Nephron (organoid): ENCODE results near the gene AOX1.
"Not testable (repeated sequence)": the region's sequence is repeated elsewhere in the genome, so short reads cannot be mapped to it uniquely, and the experiment has no call there.

Experiments
- H3K27ac Mint-ChIP-seq, 3 experiments: 2 replicates each; pipeline ENCODE4 v1.8.0; 2020; ENCODE audit warnings: mixed read lengths in 3 of 3, mild to moderate bottlenecking in 2 of 3, moderate library complexity in 1 of 3
- H3K27me3 Mint-ChIP-seq: 2 replicates; pipeline ENCODE4 v1.8.0; 2021; ENCODE audit warnings: low read depth, mild to moderate bottlenecking, moderate library complexity, mixed read lengths
- H3K36me3 Mint-ChIP-seq: 2 replicates; pipeline ENCODE4 v1.8.0; 2020; ENCODE audit warnings: low read depth, mixed read lengths
- H3K4me1 Mint-ChIP-seq: 2 replicates; pipeline ENCODE4 v1.8.0; 2020; ENCODE audit warnings: mixed read lengths
- H3K4me3 Mint-ChIP-seq, 3 experiments: 2 replicates each; pipeline ENCODE4 v1.8.0; 2020; ENCODE audit warnings: mild to moderate bottlenecking in 3 of 3, mixed read lengths in 3 of 3, moderate library complexity in 2 of 3
- H3K9me3 Mint-ChIP-seq: 2 replicates; pipeline ENCODE4 v1.8.0; 2020; ENCODE audit warnings: mixed read lengths
- TF ChIP-seq, protein P1 (sequence below), 3 experiments: fragments of 200-600 bp; sonication (generic); IDR thresholded peaks; one replicate each; pipeline ENCODE4 v1.5.0; 2021; ENCODE audit warnings: antibody characterized with exemption in 3 of 3; ENCODE audit not compliant: unreplicated experiment in 3 of 3

Gene AOX1

DNA sequence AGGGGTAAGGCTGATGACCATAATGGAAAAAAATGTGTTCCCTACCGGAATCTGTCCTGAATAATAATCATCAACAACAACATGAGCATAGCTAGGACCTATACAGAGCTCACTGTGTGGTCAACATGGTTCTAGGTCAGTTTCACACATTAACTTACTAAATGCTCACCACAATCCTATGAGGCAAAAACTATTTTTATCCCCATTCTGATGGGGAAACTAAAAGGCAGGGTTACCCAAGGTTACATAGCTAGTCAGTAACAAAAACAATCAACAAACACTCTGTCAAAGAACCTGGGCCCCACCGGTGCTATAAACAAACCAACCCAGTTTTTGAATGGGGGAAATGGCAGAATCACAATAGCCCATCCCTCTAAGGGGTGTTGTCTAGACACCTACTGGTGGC, 40.1 kb downstream of the AOX1 start:
- H3K9me3 Mint-ChIP-seq: no peaks in the 10 kb centered on the region
- TF ChIP-seq, protein P1, sequence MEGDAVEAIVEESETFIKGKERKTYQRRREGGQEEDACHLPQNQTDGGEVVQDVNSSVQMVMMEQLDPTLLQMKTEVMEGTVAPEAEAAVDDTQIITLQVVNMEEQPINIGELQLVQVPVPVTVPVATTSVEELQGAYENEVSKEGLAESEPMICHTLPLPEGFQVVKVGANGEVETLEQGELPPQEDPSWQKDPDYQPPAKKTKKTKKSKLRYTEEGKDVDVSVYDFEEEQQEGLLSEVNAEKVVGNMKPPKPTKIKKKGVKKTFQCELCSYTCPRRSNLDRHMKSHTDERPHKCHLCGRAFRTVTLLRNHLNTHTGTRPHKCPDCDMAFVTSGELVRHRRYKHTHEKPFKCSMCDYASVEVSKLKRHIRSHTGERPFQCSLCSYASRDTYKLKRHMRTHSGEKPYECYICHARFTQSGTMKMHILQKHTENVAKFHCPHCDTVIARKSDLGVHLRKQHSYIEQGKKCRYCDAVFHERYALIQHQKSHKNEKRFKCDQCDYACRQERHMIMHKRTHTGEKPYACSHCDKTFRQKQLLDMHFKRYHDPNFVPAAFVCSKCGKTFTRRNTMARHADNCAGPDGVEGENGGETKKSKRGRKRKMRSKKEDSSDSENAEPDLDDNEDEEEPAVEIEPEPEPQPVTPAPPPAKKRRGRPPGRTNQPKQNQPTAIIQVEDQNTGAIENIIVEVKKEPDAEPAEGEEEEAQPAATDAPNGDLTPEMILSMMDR (IDR thresholded peaks at IDR 0.05; ENCODE audit: unreplicated experiment in 3 of 3): no peak
- H3K4me3 Mint-ChIP-seq: no peak overlapping the region
- no peak overlapping the region for H3K27ac Mint-ChIP-seq
- no peaks in the 10 kb centered on the region for H3K36me3 Mint-ChIP-seq
- H3K27me3 Mint-ChIP-seq: peaks cover 13% of the 10 kb centered on the region
- H3K4me1 Mint-ChIP-seq: no peaks in the 10 kb centered on the region

DNA sequence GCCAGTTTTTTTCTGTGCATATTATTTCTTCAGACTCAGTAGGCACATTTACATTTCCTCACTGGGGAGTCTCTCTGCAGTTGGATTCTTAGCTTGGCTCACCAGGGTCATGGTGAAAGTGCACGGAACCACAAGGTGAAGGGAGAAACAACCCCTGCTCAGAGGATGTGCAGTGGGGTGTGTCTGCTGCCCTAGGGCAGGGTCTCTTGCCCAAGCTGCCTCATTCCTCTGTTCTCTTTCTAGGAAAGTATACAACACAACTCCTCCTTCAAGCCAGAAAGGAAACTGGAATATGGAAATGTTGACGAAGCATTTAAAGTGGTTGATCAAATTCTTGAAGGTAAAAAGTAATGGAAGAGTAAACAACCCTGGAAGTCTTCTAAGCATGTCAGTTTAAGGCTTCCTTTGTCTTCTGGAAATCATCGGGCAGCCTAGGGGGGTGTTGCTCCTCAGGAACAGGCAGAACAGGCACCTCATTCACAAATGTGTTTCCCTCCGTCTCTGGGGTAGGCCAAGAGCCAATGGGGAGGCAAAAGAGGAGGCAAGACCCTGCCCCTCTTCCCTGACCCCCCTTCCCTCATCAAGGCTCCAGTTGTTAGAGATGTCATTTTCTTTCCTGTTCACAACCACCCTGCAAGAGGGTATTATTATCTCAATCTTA, 41.4 kb downstream of the AOX1 start:
- Mint-ChIP-seq H3K4me3 (no peak overlapping the region), H3K9me3 (no peaks in the 10 kb centered on the region), H3K27ac (no peak overlapping the region), H3K4me1 (no peaks in the 10 kb centered on the region), H3K27me3 (peaks cover 13% of the 10 kb centered on the region), H3K36me3 (no peaks in the 10 kb centered on the region)
- TF ChIP-seq, protein P1 (IDR thresholded peaks at IDR 0.05; ENCODE audit: unreplicated experiment in 3 of 3): no peak

DNA sequence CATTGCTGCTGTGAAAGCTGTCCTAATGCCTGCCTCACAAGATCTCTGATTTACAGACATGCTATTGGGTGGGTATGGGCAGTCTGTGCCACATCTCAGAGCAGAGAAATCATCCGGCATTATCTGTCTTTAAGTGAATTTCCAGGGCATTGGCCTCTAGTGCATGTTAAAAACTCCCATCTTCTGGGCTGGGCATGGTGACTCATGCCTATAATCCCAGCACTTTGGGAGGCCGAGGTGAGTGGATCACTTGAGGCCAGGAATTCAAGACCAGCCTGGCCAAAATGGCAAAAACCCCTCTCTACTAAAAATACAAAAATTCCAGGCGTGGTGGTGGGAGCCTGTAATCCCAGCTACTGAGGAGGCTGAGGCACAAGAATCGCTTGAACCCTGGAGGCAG, 42.6 kb downstream of the AOX1 start:
- not testable (repeated sequence) for H3K36me3 Mint-ChIP-seq, H3K27ac Mint-ChIP-seq, H3K9me3 Mint-ChIP-seq, H3K4me3 Mint-ChIP-seq, H3K4me1 Mint-ChIP-seq
- peaks cover 13% of the 10 kb centered on the region for H3K27me3 Mint-ChIP-seq

DNA sequence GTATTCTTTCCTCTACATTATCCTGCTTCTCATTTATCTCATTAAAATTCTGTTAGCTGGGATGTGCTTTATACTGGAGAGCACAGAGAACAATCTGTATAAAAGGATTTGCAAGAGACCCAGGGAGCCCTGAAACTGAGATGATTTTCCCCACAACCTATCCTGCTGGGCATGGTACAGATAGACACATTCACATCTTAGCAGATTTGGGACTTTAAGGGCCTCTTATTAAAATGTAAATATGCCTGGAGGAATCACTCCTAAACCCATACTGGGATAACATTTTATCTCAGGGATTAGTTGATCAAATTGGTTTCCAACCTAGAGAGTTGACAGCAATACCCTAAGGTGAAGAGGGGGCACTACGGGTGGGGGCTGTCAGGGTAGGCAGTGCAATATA, 45.5 kb downstream of the AOX1 start:
- Mint-ChIP-seq H3K27ac (no peak overlapping the region), H3K27me3 (peaks cover 17% of the 10 kb centered on the region), H3K9me3 (no peaks in the 10 kb centered on the region), H3K4me3 (no peak overlapping the region), H3K36me3 (no peaks in the 10 kb centered on the region), H3K4me1 (no peaks in the 10 kb centered on the region)
- TF ChIP-seq, protein P1 (IDR thresholded peaks at IDR 0.05; ENCODE audit: unreplicated experiment in 3 of 3): no peak

DNA sequence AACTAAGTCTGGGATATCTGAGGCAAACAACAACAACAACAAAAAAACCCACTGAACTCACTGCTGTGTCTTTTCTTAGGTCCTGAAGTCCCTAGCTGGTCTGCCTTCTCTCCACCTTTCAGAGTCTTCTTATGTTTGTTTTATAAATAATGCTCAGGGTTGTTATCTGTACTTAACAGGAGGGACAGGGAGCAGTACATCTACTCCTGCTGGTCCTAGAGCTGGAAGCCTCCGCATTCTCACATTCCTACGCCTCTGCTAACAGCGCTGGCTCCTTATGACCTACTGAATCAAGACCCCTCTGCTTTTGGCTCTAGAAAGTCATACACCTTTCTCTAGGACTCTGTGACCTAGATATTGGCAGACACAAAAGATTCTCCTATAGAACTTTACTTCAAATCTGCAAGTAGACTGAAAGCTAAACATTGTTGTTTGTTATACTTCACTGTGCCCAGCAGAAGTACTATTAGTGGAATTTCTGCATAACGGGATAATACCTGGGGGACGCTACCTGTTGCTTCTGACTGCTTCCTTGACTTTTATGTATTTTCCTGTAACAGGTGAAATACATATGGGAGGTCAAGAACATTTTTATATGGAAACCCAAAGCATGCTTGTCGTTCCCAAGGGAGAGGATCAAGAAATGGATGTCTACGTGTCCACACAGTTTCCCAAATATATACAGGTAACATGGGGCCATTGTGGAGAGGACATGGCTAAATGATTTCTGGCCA, 48.6 kb downstream of the AOX1 start:
- TF ChIP-seq, protein P1 (IDR thresholded peaks at IDR 0.05; ENCODE audit: unreplicated experiment in 3 of 3): no peak
- Mint-ChIP-seq H3K27me3 (peaks cover 10% of the 10 kb centered on the region), H3K4me1 (no peaks in the 10 kb centered on the region), H3K36me3 (no peaks in the 10 kb centered on the region), H3K27ac (no peak overlapping the region), H3K9me3 (no peaks in the 10 kb centered on the region), H3K4me3 (no peak overlapping the region)

DNA sequence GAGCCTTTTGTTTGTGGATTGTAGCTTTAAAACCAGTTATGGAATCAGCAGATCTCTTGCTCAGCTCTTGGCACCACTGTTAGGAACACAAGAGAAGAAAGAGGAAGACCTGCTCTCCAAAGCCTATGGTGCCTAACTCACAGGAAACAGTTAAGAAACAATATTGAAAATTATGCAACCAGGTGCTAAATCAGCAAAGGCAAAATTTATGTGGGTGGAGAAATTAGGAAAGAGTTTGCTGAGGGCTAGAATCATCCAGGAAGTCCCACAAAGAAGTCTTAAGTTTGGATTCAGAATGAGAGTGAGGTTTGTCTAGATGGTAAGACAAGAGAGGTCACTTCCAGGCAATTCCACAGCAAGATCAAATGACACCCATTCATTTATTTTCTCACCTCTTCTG, 49.4 kb downstream of the AOX1 start:
- H3K4me3 Mint-ChIP-seq: no peak overlapping the region
- no peak overlapping the region for H3K27ac Mint-ChIP-seq
- H3K36me3 Mint-ChIP-seq: no peaks in the 10 kb centered on the region
- TF ChIP-seq, protein P1 (IDR thresholded peaks at IDR 0.05; ENCODE audit: unreplicated experiment in 3 of 3): no peak
- no peaks in the 10 kb centered on the region for H3K9me3 Mint-ChIP-seq
- H3K27me3 Mint-ChIP-seq: peaks cover 9% of the 10 kb centered on the region
- H3K4me1 Mint-ChIP-seq: no peaks in the 10 kb centered on the region
